B cell (primary cell): ENCODE results near the gene GSE1. TPM values are rescaled to one million over a fixed set of nuclear protein-coding genes. Genes with fewer than 3 reads are reported as not detected.

Experiments
- ATAC-seq: fragments of 200-7000 bp; cut with Tn5 transposase; one replicate; pipeline ENCODE4 v1.10.0; 2021; ENCODE audit warnings: low read depth, mild to moderate bottlenecking, moderate number of reproducible peaks, moderate library complexity
- CTCF ChIA-PET: fragments of 350-600 bp; sonication (Branson Sonifier 250); formaldehyde crosslinking; loops from one replicate; lab custom pipeline; 2021; ENCODE audit warnings: antibody characterized with exemption, inconsistent platforms; lab: Charles Lee
- POLR2A ChIA-PET: fragments of 350-600 bp; sonication (Branson Sonifier 250); formaldehyde crosslinking; loops from one replicate; lab custom pipeline; 2021; ENCODE audit warnings: antibody characterized with exemption; lab: Charles Lee
- DNase-seq: peaks from one replicate; pipeline ENCODE4 v3.0.0; 2013
- H2AFZ ChIP-seq: 2 replicates; pipeline ENCODE4 v1.6.1; 2012; ENCODE audit warnings: mild to moderate bottlenecking, low read depth, low read length; ENCODE audit not compliant: insufficient read depth, poor library complexity, severe bottlenecking
- H3K27ac ChIP-seq, 2 donors: 1 replicate in 1 of 2; 2 replicates in 1 of 2; pipeline ENCODE4 v1.5.1; 2012 to 2013; ENCODE audit warnings: low read length in 2 of 2, mild to moderate bottlenecking in 2 of 2, moderate library complexity in 1 of 2
- H3K27me3 ChIP-seq, 4 experiments: fragments of 200-600 bp in 1 of 4; sonication (generic) in 1 of 4; replicated peaks in 1 of 4; 1 replicate in 2 of 4; 2 replicates in 2 of 4; pipeline versions ENCODE4 v1.6.1 to v1.7.0; 2013 to 2016; ENCODE audit warnings: low read length in 3 of 4, mild to moderate bottlenecking in 2 of 4, mixed read lengths in 1 of 4, moderate library complexity in 1 of 4; ENCODE audit not compliant: insufficient read depth in 4 of 4, control insufficient read depth in 3 of 4; ENCODE audit errors: control extremely low read depth in 1 of 4
- H3K36me3 ChIP-seq, 2 experiments: replicated peaks in 1 of 2; 1 replicate in 1 of 2; 2 replicates in 1 of 2; pipeline versions ENCODE4 v1.6.1 to v1.7.1; 2013; ENCODE audit warnings: low read length in 1 of 2; ENCODE audit not compliant: insufficient read depth in 2 of 2, control insufficient read depth in 1 of 2; ENCODE audit errors: control extremely low read depth in 1 of 2, extremely low read depth in 1 of 2
- H3K4me1 ChIP-seq, 2 donors: fragments of 200-600 bp in 1 of 2; sonication (generic) in 1 of 2; 1 replicate in 1 of 2; 2 replicates in 1 of 2; pipeline versions ENCODE4 v1.5.1 to v1.6.1; 2013 to 2017; ENCODE audit warnings: low read length in 2 of 2; ENCODE audit not compliant: control insufficient read depth in 2 of 2, insufficient read depth in 2 of 2
- H3K4me2 ChIP-seq: replicated peaks from 2 replicates; pipeline ENCODE3; 2012; ENCODE audit warnings: mild to moderate bottlenecking, low read depth, low read length; ENCODE audit not compliant: poor library complexity, severe bottlenecking
- H3K4me3 ChIP-seq, 5 experiments: fragments of 200-600 bp in 1 of 5; sonication (generic) in 1 of 5; 1 replicate in 3 of 5; 2 replicates in 2 of 5; pipeline versions ENCODE4 v1.5.1 to v1.7.0; 2011 to 2016; ENCODE audit warnings: low read length in 4 of 5, mild to moderate bottlenecking in 4 of 5, low read depth in 2 of 5, control low read depth in 1 of 5, moderate library complexity in 1 of 5; ENCODE audit not compliant: insufficient read depth in 1 of 5; ENCODE audit errors: control extremely low read depth in 1 of 5, extremely low read depth in 1 of 5
- H3K79me2 ChIP-seq: fragments of 200-600 bp; sonication (generic); one replicate; pipeline ENCODE4 v1.6.0; 2016; ENCODE audit warnings: low read length; ENCODE audit not compliant: control insufficient read depth, insufficient read depth
- H3K9ac ChIP-seq: fragments of 200-600 bp; sonication (generic); 2 replicates; pipeline ENCODE4 v1.6.1; 2017; ENCODE audit warnings: mild to moderate bottlenecking, low read length, moderate library complexity
- H3K9me3 ChIP-seq, 3 donors: one replicate each; pipeline versions ENCODE4 v1.6.1 to v1.7.1; 2013; ENCODE audit warnings: low read length in 2 of 3; ENCODE audit not compliant: control insufficient read depth in 2 of 3, insufficient read depth in 1 of 3; ENCODE audit errors: control extremely low read depth in 1 of 3
- H4K20me1 ChIP-seq: 2 replicates; pipeline ENCODE4 v1.6.0; 2012; ENCODE audit warnings: mild to moderate bottlenecking, low read length; ENCODE audit not compliant: insufficient read depth, control insufficient read depth, poor library complexity, severe bottlenecking
- H3K27ac Mint-ChIP-seq: one replicate; pipeline ENCODE4 v1.8.0; 2021; ENCODE audit warnings: mixed read lengths
- H3K27me3 Mint-ChIP-seq: one replicate; pipeline ENCODE4 v1.8.0; 2021; ENCODE audit warnings: mixed read lengths
- H3K4me1 Mint-ChIP-seq: one replicate; pipeline ENCODE4 v1.8.0; 2021; ENCODE audit warnings: mixed read lengths
- H3K4me3 Mint-ChIP-seq: one replicate; pipeline ENCODE4 v1.8.0; 2021; ENCODE audit warnings: mixed read lengths
- H3K9me3 Mint-ChIP-seq: one replicate; pipeline ENCODE4 v1.8.0; 2022; ENCODE audit warnings: mixed read lengths; ENCODE audit not compliant: insufficient read depth
- CTCF ChIP-seq: fragments of 200-600 bp; IDR thresholded peaks from one replicate; pipeline ENCODE4 v1.8.0; 2022; ENCODE audit warnings: antibody characterized with exemption, mild to moderate bottlenecking
- EZH2 ChIP-seq: IDR thresholded peaks from 2 replicates; pipeline ENCODE4 v1.6.1; 2012; ENCODE audit warnings: borderline replicate concordance, low read depth, mild to moderate bottlenecking, moderate library complexity, low read length; ENCODE audit not compliant: insufficient read depth, poor library complexity, severe bottlenecking
- WGBS: methylation state at CpG from one replicate; pipeline ENCODE4 v1.1.5; 2013; ENCODE audit warnings: missing lambda C conversion rate; ENCODE audit not compliant: insufficient coverage; 5-methylcytosine and 5-hydroxymethylcytosine counted together
- intact Hi-C: fragments of 100-400 bp; cut with micrococcal nuclease; formaldehyde crosslinking; loops from one replicate; pipeline ENCODE4 v1.10.0; 2022
- polyA plus RNA-seq: library from polyadenylated mRNA; depleted of rRNA; stranded (reverse); fragments of >200 nt; gene quantifications from 2 replicates; pipeline ENCODE4 v1.2.3, GENCODE V29; 2012
- total RNA-seq, 2 donors: library from RNA; stranded (reverse); fragments of 120-200 nt in 1 of 2; gene quantifications; 1 replicate in 1 of 2; 2 replicates in 1 of 2; pipeline versions ENCODE4 v1.2.3 to v1.2.4, GENCODE V29; 2013 to 2022

Gene GSE1
- total and polyA plus RNA-seq, 2 donors (not counting 1 experiment from before 2014, with no cell fraction given) = 57.3 to 76.1 TPM

GRCh38 chr16:85615852-85616606 lies 2.9 kb downstream of the GSE1 start:
- Mint-ChIP-seq H3K27me3 (no peaks in the 10 kb centered on the region), H3K27ac (peak overlapping the region; percentile 88), H3K4me1 (peaks cover 46% of the 10 kb centered on the region), H3K4me3 (peak overlapping the region; percentile 85), H3K9me3 (no peaks in the 10 kb centered on the region)
- intact Hi-C loops = loop anchor here (1.0 to 5.0 kb wide), 3 partner anchors 62 to 136 kb away; partner anchors contain the start of gene GINS2
- 6% methylated on average over 21 of the region's 21 CpGs for WGBS
- Histone ChIP-seq H2AFZ (peak overlapping the region; percentile 39), H4K20me1 (peaks cover 93% of the 10 kb centered on the region), H3K9me3 (no peaks in the 10 kb centered on the region), H3K27me3 (no peaks in the 10 kb centered on the region), H3K79me2 (peaks cover 69% of the 10 kb centered on the region), H3K36me3 (peaks cover 0 to 9% of the 10 kb centered on the region in 2 experiments), H3K27ac (peak overlapping the region; percentile 13 to 14), H3K4me3 (peak overlapping the region in 4 of 5 experiments; percentile 4 to 60 (median 26)), H3K9ac (peak overlapping the region; percentile 56), H3K4me1 (peaks cover 45 to 54% of the 10 kb centered on the region in 2 donors), H3K4me2 (peak overlapping the region; percentile 99)
- DNase-seq (peak; percentile 90), ATAC-seq (peak; percentile 52)
- TF ChIP-seq EZH2 = no peak
- TF ChIP-seq CTCF = peak; percentile 91
- ChIA-PET POLR2A (interaction anchor here (0.6 to 2.6 kb wide), 5 partner anchors 59 to 213 kb away, joined by 3 to 11 read pairs (median 6); no protein-coding TSS in a partner anchor), CTCF (interaction anchor here (0.6 to 6.2 kb wide), 54 partner anchors 9 to 1828 kb away, joined by 3 to 60 read pairs (median 4); no protein-coding TSS in a partner anchor)
